Thyroid gland (tissue), 4 donors: ENCODE results near the gene CARS1.

Source experiments
- POLR2A ChIP-seq, 2 donors: fragments of 450-650 bp; IDR thresholded peaks; one replicate each; pipeline ENCODE4 v1.6.1; 2017; ENCODE audit warnings: antibody characterized with exemption in 2 of 2, mild to moderate bottlenecking in 2 of 2, moderate library complexity in 1 of 2
- TF ChIP-seq, protein P1 (sequence below), 6 experiments: fragments of 200-600 bp in 3 of 6; fragments of 450-650 bp in 3 of 6; sonication (generic) in 3 of 6; IDR thresholded peaks; one replicate each; pipeline ENCODE4 v1.5.1; 2016 to 2019; ENCODE audit warnings: antibody characterized with exemption in 6 of 6, mild to moderate bottlenecking in 2 of 6, inconsistent platforms in 1 of 6, moderate library complexity in 1 of 6

DNA sequence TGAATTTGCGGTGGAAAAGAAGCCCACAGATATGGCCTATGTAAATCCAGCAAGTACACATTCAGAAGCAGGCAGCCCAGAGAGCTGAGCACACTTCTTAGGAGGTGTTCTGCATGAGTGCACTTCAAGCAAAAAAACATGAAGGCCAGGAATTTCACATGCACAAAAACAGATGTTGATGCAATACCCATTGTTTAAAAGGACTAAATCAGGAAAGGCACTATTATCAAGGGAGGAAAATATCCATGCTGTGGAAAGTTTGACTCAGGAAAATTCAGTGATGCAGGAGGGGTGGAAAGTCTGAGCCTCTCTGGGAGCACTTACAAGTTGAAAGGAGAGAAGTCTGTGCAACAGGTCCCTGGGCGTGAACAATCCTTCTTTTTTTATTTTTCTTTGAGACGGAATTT lies 15.8 kb upstream of the CARS1 start:
- TF ChIP-seq, protein P1, sequence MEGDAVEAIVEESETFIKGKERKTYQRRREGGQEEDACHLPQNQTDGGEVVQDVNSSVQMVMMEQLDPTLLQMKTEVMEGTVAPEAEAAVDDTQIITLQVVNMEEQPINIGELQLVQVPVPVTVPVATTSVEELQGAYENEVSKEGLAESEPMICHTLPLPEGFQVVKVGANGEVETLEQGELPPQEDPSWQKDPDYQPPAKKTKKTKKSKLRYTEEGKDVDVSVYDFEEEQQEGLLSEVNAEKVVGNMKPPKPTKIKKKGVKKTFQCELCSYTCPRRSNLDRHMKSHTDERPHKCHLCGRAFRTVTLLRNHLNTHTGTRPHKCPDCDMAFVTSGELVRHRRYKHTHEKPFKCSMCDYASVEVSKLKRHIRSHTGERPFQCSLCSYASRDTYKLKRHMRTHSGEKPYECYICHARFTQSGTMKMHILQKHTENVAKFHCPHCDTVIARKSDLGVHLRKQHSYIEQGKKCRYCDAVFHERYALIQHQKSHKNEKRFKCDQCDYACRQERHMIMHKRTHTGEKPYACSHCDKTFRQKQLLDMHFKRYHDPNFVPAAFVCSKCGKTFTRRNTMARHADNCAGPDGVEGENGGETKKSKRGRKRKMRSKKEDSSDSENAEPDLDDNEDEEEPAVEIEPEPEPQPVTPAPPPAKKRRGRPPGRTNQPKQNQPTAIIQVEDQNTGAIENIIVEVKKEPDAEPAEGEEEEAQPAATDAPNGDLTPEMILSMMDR (IDR thresholded peaks at IDR 0.05): no peak
- no peak for TF ChIP-seq POLR2A (IDR thresholded peaks at IDR 0.05)
